G401 (cell line): Measurements from ENCODE around the gene HLF. TPM values are rescaled to one million over a fixed set of nuclear protein-coding genes. Genes with fewer than 3 reads are reported as not detected.

Experiments
- DNase-seq: peaks from one replicate; pipeline ENCODE4 v3.0.0-alpha.2; 2015; ENCODE audit warnings: low spot score
- in situ Hi-C: cut with HindIII; loops from 2 replicates; pipeline ENCODE4 v1.10.0; 2016; ENCODE audit warnings: low sequenced_read_pairs, mixed read lengths
- total RNA-seq: library from RNA; depleted of rRNA; stranded (reverse); fragments of >200 nt; shearing (Covaris generic); gene quantifications from 2 replicates; pipeline ENCODE4 v1.2.3, GENCODE V29; 2014

HLF gene
- total RNA-seq, 1 experiment from 2014 or later, result 0.95 TPM

GRCh38 chr17:55246583-55246982 is 18.2 kb upstream of the HLF start:
- DNase-seq, result no peak
- in situ Hi-C loops, result no loop called here

DNA sequence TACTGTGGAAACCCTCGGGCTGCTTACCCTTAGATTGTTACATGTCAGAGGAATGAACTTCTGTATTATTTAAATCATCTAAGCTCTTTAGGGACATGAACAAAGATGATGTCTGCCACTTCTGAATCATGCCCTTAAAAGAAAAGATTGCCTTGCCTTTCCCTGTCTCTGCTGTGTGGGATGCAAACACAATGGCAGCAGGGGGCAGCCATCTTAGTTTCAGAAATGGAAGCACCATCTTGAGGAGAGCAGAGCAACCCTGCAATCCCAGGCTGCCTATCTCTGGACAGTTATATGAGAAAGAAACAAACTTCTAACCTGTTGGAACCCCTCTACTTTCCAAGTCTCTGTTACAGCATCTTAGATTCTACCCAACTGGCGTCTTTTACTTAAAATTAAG is 16.7 kb upstream of the HLF start:
- no peak for DNase-seq
- in situ Hi-C loops, result no loop called here

DNA sequence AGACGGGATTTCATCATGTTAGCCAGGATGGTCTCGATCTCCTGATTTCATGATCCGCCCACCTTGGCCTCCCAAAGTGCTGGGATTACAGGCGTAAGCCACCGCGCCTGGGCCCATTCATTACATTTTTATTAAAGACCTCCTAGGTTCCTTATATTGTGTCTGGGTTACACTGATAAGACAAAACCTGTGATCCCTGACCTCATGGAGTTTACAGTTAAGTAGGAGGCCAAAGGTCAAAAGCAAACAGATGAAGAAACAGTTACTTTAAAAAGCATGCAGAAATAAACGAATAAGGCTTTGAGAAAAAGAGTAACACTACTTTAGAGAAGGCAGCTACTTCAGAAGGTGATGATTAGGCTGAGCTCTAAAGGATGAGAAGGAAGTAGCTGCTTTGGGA is 14.9 kb upstream of the HLF start:
- DNase-seq, result no peak
- in situ Hi-C loops, result no loop called here

GRCh38 chr17:55254375-55254774 is 10.4 kb upstream of the HLF start:
- in situ Hi-C loops, result no loop called here
- no peak for DNase-seq

GRCh38 chr17:55258578-55259135 is 6.1 kb upstream of the HLF start:
- in situ Hi-C loops, result no loop called here
- no peak for DNase-seq

- no peak for DNase-seq
- in situ Hi-C loops, result no loop called here
These were observed 5.1 kb upstream of the HLF start for GRCh38 chr17:55259684-55260111.

DNA sequence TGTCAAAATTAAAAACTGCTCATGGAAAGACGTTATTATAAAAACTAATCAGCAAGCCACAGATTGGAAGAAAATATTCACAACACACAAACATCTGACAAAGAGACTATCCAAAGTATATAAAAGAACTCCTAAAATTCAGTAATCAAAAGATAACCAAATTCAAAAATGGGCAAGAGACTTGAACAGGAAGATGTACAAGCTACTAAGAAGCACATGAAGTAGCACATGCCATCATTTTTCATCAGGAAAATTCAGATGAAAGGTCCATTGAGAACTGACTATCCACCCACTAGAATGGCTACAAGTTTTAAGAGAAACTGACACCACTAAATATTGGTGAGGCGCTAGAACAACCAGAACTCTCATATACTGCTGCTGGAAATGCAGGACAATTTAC is 3.4 kb upstream of the HLF start:
- DNase-seq, result no peak
- in situ Hi-C loops, result no loop called here

GRCh38 chr17:55263569-55264277 is 1.0 kb upstream of the HLF start:
- in situ Hi-C loops, result no loop called here
- DNase-seq, result no peak

DNA sequence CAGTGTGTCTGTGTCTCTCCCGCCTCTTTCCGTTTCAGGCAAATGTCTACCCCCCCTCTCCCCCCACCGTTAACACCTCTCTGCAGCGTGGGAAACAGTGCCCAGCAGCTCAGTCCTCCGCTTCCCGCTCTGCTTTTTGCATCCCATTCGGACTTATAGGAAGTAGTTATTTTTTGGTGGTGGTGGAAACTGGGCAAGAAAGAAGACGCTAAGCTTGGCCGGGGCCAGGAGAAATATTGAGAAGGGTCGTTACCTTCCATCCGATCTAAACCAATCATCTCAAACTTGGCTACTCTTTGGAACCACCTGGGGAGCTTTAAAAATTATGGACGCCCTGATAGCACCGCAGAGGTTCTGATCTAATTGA is 499 bp upstream of the HLF start:
- peak; percentile 50 for DNase-seq
- in situ Hi-C loops, result no loop called here

DNA sequence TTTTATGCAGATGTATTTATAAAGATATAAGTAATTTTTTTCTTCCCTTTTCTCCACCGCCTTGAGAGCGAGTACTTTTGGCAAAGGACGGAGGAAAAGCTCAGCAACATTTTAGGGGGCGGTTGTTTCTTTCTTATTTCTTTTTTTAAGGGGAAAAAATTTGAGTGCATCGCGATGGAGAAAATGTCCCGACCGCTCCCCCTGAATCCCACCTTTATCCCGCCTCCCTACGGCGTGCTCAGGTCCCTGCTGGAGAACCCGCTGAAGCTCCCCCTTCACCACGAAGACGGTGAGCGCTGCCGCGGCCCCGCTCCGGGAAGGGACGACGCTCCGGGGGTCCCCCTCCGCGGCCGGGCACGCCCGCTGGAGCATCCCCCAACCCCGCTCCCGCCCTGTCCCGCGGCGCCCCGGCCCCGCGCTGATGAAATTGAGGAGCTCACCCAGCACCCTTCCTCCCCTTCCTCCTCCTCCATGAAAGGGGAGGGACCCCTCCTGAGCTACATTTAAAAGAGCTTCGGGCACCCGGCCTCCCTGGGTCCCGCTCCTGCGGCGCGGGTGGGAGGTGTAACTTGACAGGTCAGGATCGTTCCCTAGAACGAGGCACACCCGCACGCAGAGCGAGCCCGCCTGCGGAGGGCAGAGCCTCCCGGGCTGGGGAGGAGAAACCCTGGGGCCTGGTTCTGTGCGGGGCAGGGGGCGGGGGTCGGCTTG is 706 bp downstream of the HLF start:
- no peak for DNase-seq
- in situ Hi-C loops, result no loop called here

GRCh38 chr17:55266051-55266957 is 1.5 kb downstream of the HLF start:
- in situ Hi-C loops, result no loop called here
- peak; percentile 60 for DNase-seq

DNA sequence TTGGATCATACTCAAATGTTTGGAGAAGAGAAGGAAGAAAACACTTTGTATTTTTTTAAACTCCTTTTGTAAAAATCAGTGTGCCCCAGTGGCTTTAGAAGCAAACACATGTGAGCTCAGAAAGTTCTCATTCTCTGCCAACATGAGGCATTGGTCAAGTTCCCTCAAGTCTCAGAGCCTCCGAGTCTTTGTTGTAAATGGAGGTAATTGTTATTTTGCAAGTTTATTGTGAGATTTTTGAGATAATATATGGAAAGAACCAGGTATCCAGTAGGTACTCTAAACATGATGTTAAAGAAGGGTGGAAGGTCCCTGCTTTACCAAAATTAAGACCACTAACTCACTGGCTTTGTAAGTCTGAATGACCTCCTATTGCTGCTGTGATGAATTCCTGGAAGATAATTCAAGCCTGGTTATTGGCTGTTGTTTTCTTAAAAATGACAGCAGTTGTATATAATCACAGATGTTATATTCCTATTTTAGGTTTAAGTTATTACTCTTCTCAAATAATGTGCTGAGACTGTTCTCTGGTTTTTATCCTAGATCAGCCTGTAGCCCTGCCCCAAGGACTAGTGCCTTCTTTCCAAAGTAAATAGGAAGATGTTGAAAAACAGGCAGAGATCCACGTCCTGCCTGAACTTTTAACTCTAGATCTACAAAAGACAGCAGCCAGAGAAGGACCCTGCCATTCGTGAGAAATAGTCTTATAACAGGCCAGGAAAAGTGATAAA is 2.4 kb downstream of the HLF start:
- in situ Hi-C loops, result no loop called here
- DNase-seq, result peak; percentile 45

- in situ Hi-C loops, result no loop called here
These were observed 3.3 kb downstream of the HLF start for GRCh38 chr17:55267777-55268648.

GRCh38 chr17:55268649-55269480 is 4.1 kb downstream of the HLF start:
- DNase-seq, result no peak
- in situ Hi-C loops, result no loop called here

More at GRCh38 chr17:55267777-55268648, 3.3 kb downstream of the HLF start:
- no peak for DNase-seq

DNA sequence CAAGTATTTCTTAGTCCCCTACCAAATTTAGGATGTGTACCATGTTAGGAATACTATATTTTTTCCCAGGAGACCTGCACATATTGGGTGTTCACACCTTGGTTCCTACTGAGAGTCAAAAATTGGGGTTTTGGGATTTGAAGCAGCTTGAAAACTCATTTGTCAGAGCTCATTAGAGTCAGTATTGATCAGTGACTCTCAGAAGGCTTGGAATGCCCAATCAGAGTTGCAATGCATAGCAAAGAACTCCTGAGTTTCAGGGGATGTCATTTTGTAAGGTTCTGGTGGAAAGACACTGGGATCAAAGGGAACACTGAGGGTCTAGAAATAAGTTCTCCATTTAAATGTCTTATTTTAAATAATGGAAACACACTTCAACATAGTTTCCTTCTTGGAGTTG is 5.1 kb downstream of the HLF start:
- DNase-seq, result no peak
- in situ Hi-C loops, result no loop called here

DNA sequence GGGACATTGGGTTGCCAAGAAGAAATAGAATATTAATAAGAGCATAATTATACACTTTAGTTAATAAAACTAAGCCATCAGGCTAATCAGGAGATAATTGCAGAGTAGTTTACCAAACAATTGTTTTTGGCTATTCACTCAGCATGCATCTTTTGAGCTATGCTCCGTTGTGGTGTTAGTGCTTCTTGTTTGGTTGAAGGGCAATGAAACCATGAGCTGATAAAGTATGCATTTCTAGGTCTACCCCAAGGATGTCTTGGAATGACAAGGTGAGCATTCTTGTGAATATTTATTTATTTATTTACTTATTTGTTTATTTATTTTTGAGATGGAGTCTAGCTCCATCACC is 6.4 kb downstream of the HLF start:
- in situ Hi-C loops, result no loop called here
- no peak for DNase-seq

DNA sequence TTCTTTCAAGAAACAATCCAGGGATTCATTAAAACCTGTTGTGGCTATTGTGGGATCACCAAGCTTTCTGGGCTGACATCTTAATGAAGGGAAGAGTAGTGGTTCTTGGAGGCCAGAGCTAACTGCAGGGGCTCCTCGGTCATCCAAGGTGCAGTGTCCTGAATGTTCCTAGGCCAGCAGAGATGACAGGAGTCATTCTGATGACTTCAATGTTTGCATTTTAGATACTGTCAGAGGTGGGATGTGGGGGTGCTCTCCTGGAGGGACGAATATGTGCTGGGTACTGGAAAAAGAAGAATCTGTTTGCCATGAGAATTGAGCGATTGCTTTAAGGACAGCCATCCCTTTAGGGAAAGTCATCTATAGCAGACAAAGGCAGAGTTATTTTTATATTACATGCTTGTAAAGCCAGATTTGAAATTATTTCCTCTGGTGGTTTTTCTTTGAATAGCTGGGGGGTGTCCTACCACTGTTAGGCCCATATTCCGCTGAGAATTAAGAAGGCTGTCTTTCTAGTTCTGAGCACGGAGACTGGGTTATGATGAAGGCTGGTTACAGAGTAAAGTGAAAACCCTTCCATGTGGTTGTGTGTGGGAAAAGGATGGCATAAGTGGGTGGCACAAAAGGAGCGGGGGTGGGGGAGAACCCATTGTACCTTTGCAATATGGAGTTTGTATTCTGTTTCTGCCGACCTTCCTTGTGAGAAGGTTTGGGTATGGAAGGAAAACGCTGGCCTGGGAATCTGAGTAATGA is 7.4 kb downstream of the HLF start:
- DNase-seq, result no peak
- in situ Hi-C loops, result no loop called here
